ENCODE measurements around the gene MINK1.
A peak's percentile ranks its signal among the peaks of the same experiment; 100 is the strongest.

The MINK1 gene

DNA sequence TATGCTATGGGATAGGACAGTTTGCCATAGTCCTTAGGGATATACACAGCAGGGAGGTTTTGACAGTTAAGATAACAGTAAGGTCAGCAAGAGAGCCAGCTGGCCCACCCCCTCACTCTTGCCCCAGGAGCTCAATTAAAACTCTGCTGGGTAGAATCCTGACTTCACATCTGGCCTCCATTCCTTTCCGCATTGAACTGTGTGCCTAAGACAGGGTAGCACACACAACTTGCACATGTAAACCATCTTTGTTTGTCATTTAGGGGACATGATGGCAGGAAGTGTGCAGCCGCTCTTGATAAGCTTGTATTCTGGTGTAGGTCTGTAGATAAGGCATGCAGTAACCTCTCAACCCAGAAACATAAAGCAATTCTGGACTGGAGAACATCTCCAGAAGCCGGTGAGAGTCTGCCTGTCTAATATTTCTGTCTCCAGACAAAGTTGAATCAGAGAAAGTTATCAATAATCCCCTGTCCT is 5.2 kb downstream of the MINK1 start:
- H3K4me3 ChIP-seq (ENCODE audit: low read depth, low read length) = no peak overlapping the region
- CTCF ChIA-PET = interaction anchor here (0.6 to 2.1 kb wide), 4 partner anchors 43 to 217 kb away, joined by 3 to 9 read pairs (median 5); no protein-coding TSS in a partner anchor
- no peaks in the 10 kb centered on the region for H3K9me3 ChIP-seq (ENCODE audit: control insufficient read depth, insufficient read depth, low read depth, low read length)
- peaks cover 16% of the 10 kb centered on the region for H3K4me1 ChIP-seq (ENCODE audit: control insufficient read depth, insufficient read depth, low read length)
- no peak overlapping the region for H3K27ac ChIP-seq (ENCODE audit: extremely low read depth, low read depth, low read length)
- peaks cover 0 to 5% of the 10 kb centered on the region in 2 experiments; a peak in 1 of 3 replicates for H3K36me3 ChIP-seq (ENCODE audit: control insufficient read depth in 2 of 2, insufficient read depth in 1 of 2, low read length in 2 of 2)
- TF ChIP-seq ZBTB26 (tag by site-specific recombination; optimal IDR thresholded peaks at IDR 0.05) (no peak), ZIC2 (tag by site-specific recombination; IDR thresholded peaks at IDR 0.05) (peak; percentile 85)
- TF ChIP-seq, protein P1, sequence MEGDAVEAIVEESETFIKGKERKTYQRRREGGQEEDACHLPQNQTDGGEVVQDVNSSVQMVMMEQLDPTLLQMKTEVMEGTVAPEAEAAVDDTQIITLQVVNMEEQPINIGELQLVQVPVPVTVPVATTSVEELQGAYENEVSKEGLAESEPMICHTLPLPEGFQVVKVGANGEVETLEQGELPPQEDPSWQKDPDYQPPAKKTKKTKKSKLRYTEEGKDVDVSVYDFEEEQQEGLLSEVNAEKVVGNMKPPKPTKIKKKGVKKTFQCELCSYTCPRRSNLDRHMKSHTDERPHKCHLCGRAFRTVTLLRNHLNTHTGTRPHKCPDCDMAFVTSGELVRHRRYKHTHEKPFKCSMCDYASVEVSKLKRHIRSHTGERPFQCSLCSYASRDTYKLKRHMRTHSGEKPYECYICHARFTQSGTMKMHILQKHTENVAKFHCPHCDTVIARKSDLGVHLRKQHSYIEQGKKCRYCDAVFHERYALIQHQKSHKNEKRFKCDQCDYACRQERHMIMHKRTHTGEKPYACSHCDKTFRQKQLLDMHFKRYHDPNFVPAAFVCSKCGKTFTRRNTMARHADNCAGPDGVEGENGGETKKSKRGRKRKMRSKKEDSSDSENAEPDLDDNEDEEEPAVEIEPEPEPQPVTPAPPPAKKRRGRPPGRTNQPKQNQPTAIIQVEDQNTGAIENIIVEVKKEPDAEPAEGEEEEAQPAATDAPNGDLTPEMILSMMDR (tag by site-specific recombination; IDR thresholded peaks at IDR 0.05) = no peak
- POLR2A ChIA-PET = interaction anchor here (0.5 to 1.2 kb wide), 3 partner anchors 9 to 39 kb away, joined by 3 to 7 read pairs (median 3); no protein-coding TSS in a partner anchor

DNA sequence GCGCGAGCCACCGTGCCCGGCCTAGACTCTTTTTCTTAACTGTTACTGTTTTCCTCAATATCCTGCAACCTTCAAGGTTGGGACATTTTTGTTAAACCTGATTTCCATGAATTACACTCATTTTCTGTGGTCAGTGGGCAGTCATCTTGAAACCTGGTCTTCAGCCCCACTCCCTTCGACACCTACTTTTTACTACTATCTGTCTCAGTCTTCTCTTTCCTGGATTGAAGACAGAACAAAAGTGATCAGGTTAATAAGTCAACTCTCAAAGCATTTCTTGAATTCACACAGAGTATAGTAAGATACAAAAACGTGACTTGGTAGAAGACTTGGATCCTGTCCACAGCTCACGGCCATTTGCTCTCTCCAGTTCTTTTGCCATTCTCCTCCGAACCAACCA is 6.1 kb downstream of the MINK1 start:
- H3K4me1 ChIP-seq (ENCODE audit: control insufficient read depth, insufficient read depth, low read length) = peaks cover 15% of the 10 kb centered on the region
- no peak for TF ChIP-seq INSM2 (tag by site-specific recombination; IDR thresholded peaks at IDR 0.05)
- no peak for TF ChIP-seq ZNF394 (tag by site-specific recombination; IDR thresholded peaks at IDR 0.05; ENCODE audit: borderline replicate concordance)
- H3K36me3 ChIP-seq (ENCODE audit: control insufficient read depth in 2 of 2, insufficient read depth in 1 of 2, low read length in 2 of 2) = peaks cover 0 to 5% of the 10 kb centered on the region in 2 experiments; a peak in 1 of 3 replicates
- no peak overlapping the region for H3K27ac ChIP-seq (ENCODE audit: extremely low read depth, low read depth, low read length)
- ChIA-PET CTCF (interaction anchor here (0.7 to 2.1 kb wide), 2 partner anchors 16 to 49 kb away, joined by 4 to 5 read pairs; no protein-coding TSS in a partner anchor), POLR2A (no interaction called here)
- no peak overlapping the region for H3K4me3 ChIP-seq (ENCODE audit: low read depth, low read length)
- H3K9me3 ChIP-seq (ENCODE audit: control insufficient read depth, insufficient read depth, low read depth, low read length) = no peaks in the 10 kb centered on the region

GRCh38 chr17:4839965-4840892 is 7.1 kb downstream of the MINK1 start:
- ChIA-PET CTCF (interaction anchor here (0.9 to 2.1 kb wide), 3 partner anchors 41 to 61 kb away, joined by 3 to 4 read pairs (median 4); no protein-coding TSS in a partner anchor), POLR2A (no interaction called here)
- Histone ChIP-seq H3K27ac (ENCODE audit: extremely low read depth, low read depth, low read length) (no peak overlapping the region), H3K36me3 (ENCODE audit: control insufficient read depth in 2 of 2, insufficient read depth in 1 of 2, low read length in 2 of 2) (peaks cover 0 to 5% of the 10 kb centered on the region in 2 experiments; a peak in 1 of 3 replicates), H3K9me3 (ENCODE audit: control insufficient read depth, insufficient read depth, low read depth, low read length) (no peaks in the 10 kb centered on the region), H3K4me3 (ENCODE audit: low read depth, low read length) (no peak overlapping the region), H3K4me1 (ENCODE audit: control insufficient read depth, insufficient read depth, low read length) (peaks cover 5% of the 10 kb centered on the region; the same call in 1 of the 2 replicates)
- TF ChIP-seq ZNF747 (tag by site-specific recombination; IDR thresholded peaks at IDR 0.05) = no peak
- TF ChIP-seq, protein P2, sequence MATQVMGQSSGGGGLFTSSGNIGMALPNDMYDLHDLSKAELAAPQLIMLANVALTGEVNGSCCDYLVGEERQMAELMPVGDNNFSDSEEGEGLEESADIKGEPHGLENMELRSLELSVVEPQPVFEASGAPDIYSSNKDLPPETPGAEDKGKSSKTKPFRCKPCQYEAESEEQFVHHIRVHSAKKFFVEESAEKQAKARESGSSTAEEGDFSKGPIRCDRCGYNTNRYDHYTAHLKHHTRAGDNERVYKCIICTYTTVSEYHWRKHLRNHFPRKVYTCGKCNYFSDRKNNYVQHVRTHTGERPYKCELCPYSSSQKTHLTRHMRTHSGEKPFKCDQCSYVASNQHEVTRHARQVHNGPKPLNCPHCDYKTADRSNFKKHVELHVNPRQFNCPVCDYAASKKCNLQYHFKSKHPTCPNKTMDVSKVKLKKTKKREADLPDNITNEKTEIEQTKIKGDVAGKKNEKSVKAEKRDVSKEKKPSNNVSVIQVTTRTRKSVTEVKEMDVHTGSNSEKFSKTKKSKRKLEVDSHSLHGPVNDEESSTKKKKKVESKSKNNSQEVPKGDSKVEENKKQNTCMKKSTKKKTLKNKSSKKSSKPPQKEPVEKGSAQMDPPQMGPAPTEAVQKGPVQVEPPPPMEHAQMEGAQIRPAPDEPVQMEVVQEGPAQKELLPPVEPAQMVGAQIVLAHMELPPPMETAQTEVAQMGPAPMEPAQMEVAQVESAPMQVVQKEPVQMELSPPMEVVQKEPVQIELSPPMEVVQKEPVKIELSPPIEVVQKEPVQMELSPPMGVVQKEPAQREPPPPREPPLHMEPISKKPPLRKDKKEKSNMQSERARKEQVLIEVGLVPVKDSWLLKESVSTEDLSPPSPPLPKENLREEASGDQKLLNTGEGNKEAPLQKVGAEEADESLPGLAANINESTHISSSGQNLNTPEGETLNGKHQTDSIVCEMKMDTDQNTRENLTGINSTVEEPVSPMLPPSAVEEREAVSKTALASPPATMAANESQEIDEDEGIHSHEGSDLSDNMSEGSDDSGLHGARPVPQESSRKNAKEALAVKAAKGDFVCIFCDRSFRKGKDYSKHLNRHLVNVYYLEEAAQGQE (tag by site-specific recombination; IDR thresholded peaks at IDR 0.05) = no peak
- TF ChIP-seq ZSCAN4 (tag by site-specific recombination; IDR thresholded peaks at IDR 0.05) = 0 out of 2 replicates have a peak, but pooled peaks have one; percentile 46
- TF ChIP-seq ZNF529 (tag by site-specific recombination; IDR thresholded peaks at IDR 0.05; ENCODE audit: insufficient replicate concordance) = no peak
- TF ChIP-seq EGR2 (tag by site-specific recombination; IDR thresholded peaks at IDR 0.05; ENCODE audit: low read depth) = 0 out of 2 replicates have a peak, but pooled peaks have one; percentile 13
- no peak for TF ChIP-seq ZNF292 (tag by site-specific recombination; IDR thresholded peaks at IDR 0.05; ENCODE audit: borderline replicate concordance, low read depth)
- TF ChIP-seq BCL11B (tag by site-specific recombination; IDR thresholded peaks at IDR 0.05; ENCODE audit: low read depth) = no peak
- no peak for TF ChIP-seq ZNF792 (tag by site-specific recombination; IDR thresholded peaks at IDR 0.05)
- TF ChIP-seq, protein P3, sequence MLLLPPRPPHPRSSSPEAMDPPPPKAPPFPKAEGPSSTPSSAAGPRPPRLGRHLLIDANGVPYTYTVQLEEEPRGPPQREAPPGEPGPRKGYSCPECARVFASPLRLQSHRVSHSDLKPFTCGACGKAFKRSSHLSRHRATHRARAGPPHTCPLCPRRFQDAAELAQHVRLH (tag by site-specific recombination; IDR thresholded peaks at IDR 0.05) = no peak
- no peak for TF ChIP-seq ZNF664 (tag by site-specific recombination; IDR thresholded peaks at IDR 0.05)
- no peak for TF ChIP-seq ZNF639 (tag by site-specific recombination; IDR thresholded peaks at IDR 0.05)
